AG04449 (cell line): ENCODE results near the gene SARM1.
"Not testable (repeated sequence)": the region's sequence is repeated elsewhere in the genome, so short reads cannot be mapped to it uniquely, and the experiment has no call there.

ENCODE experiments used
- CTCF ChIA-PET: fragments of 350-600 bp; formaldehyde crosslinking; extraction: SDS; loops from one replicate; lab custom pipeline; 2021; ENCODE audit warnings: antibody characterized with exemption; lab: Yijun Ruan, JAX
- POLR2A ChIA-PET: fragments of 400-600, 350-600 bp; formaldehyde crosslinking; extraction: SDS; loops from one replicate; lab custom pipeline; 2020; ENCODE audit warnings: antibody characterized with exemption, inconsistent platforms; lab: Yijun Ruan, JAX
- DNase-seq: peaks from one replicate; pipeline ENCODE4 v3.0.0-alpha.2; 2010; ENCODE audit warnings: low read depth, low spot score
- H3K4me3 ChIP-seq: 2 replicates; pipeline ENCODE4 v1.5.1; 2011; ENCODE audit warnings: low read depth, mild to moderate bottlenecking, control low read depth, low read length
- TF ChIP-seq, protein P1 (sequence below): IDR thresholded peaks from one replicate; pipeline ENCODE4 v1.5.1; 2011; ENCODE audit warnings: mild to moderate bottlenecking, moderate library complexity, low read length, control low read depth, inconsistent platforms; ENCODE audit not compliant: insufficient read depth; ENCODE audit errors: missing control alignments

Gene SARM1

DNA sequence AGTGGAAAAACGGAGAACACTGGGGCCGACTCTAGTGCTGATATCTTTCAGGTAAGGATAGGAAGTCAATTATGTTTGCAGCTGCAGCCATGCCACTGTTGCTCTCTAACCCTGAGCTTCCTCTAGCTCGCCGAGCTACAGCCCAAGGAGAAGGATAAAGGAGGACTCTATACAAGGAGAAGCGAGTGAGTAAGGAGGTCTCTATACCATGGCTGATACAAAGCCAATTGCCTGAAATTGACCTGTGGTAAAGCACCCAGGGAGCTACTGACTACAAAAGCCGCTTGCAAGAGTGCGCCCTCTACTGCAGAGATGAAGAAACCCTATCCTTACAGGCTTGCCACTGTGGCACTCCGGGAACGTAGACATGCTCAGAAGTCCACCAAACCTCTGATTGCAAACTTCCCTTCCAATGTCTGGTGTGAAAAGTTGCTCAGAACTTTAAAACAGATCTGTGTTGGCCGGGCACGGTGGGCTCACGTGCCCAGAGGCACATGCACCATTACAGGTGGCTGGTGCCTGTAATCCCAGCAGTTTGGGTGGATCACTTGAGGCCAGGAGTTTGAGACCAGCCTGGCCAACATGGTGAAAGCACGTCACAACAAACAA lies 45.3 kb downstream of the SARM1 start:
- CTCF ChIA-PET = interaction anchor here (0.8 to 5.2 kb wide), 28 partner anchors 9 to 611 kb away, joined by 3 to 55 read pairs (median 5); partner anchors contain the start of genes POLDIP2 and SLC46A1

DNA sequence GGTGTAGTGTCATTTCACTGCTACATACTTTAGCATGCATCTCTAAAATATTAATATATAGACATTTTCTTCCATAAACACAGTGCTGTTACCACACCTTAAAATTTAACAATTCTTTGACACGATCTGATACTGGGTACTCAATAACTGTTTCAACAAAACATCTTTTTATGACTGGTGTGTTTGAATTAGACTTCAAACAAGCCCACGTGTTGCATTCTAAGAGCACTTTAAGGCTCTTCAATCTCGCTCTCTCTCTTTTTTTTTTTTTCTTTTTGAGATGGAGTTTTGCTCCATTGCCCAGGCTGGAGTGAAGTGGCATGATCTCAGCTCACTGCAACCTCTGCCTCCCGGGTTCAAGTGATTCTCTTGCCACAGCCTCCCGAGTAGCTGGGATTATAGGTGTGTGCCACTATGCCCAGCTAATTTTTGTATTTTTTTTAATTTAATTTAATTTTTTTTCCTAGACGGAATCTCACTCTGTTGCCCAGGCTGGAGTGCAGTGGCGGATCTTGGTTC lies 50.4 kb downstream of the SARM1 start:
- TF ChIP-seq, protein P1, sequence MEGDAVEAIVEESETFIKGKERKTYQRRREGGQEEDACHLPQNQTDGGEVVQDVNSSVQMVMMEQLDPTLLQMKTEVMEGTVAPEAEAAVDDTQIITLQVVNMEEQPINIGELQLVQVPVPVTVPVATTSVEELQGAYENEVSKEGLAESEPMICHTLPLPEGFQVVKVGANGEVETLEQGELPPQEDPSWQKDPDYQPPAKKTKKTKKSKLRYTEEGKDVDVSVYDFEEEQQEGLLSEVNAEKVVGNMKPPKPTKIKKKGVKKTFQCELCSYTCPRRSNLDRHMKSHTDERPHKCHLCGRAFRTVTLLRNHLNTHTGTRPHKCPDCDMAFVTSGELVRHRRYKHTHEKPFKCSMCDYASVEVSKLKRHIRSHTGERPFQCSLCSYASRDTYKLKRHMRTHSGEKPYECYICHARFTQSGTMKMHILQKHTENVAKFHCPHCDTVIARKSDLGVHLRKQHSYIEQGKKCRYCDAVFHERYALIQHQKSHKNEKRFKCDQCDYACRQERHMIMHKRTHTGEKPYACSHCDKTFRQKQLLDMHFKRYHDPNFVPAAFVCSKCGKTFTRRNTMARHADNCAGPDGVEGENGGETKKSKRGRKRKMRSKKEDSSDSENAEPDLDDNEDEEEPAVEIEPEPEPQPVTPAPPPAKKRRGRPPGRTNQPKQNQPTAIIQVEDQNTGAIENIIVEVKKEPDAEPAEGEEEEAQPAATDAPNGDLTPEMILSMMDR = no peak
- ChIA-PET CTCF (no interaction called here), POLR2A (no interaction called here)
- no peak overlapping the region for H3K4me3 ChIP-seq
- no peak for DNase-seq

More for the DNA sequence above, 45.3 kb downstream of the SARM1 start:
- TF ChIP-seq, protein P1 = peak; percentile 73
- no peak for DNase-seq
- H3K4me3 ChIP-seq = no peak overlapping the region
- POLR2A ChIA-PET = interaction anchor here (0.7 kb wide), 1 partner anchor 81 kb away, joined by 3 read pairs; the partner anchor contains the start of gene TNFAIP1

DNA sequence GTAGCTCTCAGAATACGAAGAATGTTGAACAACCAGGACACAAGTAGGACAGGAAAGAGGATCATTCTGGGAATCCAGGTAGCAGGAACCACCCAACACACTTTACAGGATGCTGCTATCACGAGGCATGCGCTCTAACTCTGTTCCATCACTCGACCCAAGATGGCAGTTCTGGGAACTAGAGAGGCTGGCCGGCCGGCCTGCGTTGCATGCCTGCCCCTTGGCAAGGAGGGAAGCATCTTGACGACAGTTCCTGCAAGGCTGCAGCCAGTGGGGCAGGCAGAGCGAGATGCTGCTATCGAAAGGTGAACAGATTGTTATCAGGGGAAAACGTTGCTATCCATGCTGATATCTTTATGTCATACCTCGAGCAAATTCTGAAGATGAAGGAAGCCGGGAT lies 53.7 kb downstream of the SARM1 start:
- TF ChIP-seq, protein P1 = no peak
- CTCF ChIA-PET = interaction anchor here (0.8 to 2.0 kb wide), 4 partner anchors 8 to 174 kb away, joined by 3 to 8 read pairs (median 4); no protein-coding TSS in a partner anchor
- no peak for DNase-seq
- POLR2A ChIA-PET = no interaction called here
- no peak overlapping the region for H3K4me3 ChIP-seq

DNA sequence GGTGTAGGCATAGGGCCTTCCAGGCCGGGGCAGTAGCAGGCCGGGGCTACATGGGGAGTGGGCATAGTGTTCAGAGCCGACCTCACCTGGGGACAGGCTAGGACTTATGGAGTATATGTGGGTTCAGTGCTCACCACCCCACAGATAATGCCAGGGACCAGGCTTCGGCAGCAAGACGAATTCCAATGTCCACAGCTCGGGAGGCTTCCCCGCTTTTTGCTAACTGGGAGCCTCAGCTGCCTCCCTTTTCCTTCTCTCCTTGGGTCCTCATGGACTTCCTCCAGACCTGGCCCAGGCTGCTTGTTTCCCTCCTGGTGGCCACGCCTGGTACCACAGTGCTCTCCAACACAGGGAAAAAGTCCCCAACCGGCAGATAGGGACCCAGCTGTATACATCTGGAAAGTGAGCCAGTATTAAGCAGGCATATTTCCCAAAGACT lies 54.6 kb downstream of the SARM1 start:
- H3K4me3 ChIP-seq = no peak overlapping the region
- ChIA-PET POLR2A (no interaction called here), CTCF (interaction anchor here (1.5 to 2.0 kb wide), 2 partner anchors 9 to 17 kb away, joined by 4 to 8 read pairs; no protein-coding TSS in a partner anchor)
- TF ChIP-seq, protein P1 = peak; percentile 26
- DNase-seq = no peak

DNA sequence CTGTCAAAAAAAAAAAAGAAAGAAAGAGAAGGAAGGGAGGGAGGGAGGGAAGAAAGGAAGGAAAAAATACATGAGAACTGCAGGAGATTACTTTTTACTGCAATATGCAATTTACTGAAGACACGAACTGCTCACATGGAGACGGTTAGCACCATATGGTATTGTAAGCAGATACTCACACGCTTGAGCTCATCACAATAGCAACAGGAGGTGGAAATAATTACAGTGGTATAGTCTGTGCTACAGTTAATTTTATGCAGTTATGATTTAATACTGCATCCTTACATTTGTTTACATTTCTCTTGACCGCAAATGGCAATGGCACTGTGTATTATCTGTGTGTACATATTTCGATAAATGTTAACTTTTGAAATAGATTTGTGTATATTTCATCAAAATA lies 55.9 kb downstream of the SARM1 start:
- ChIA-PET CTCF (no interaction called here), POLR2A (no interaction called here)

DNA sequence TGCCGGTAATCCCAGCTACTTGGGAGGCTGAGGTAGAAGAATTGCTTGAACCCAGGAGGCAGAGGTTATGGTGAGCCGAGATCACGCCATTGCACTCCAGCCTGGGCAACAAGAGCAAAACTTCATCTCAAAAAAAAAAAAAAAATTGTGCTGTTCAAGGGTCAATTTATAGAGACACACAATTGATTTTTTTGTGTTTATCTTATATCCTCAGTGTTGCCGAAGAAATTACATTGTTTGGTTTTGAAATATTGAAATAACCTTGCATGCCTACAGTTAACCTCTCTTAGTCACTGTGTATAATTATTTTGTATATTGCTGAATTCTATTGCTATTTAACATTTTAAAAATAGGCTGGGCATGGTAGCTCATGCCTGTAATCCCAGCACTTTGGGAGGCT lies 56.5 kb downstream of the SARM1 start:
- POLR2A ChIA-PET, H3K4me3 ChIP-seq, DNase-seq: not testable (repeated sequence)
- CTCF ChIA-PET = interaction anchor here (5.1 kb wide), 1 partner anchor 10 kb away, joined by 37 read pairs; no protein-coding TSS in a partner anchor

More for the DNA sequence above, 55.9 kb downstream of the SARM1 start:
- TF ChIP-seq, protein P1 = no peak
- H3K4me3 ChIP-seq = no peak overlapping the region
- no peak for DNase-seq
